GM12878 (cell line): ENCODE results near the gene RAD51B. TPM values are rescaled to one million over a fixed set of nuclear protein-coding genes. Genes with fewer than 3 reads are reported as not detected.

Experiments
- ATAC-seq: fragments of 200-7000 bp; cut with Tn5 transposase; 3 replicates; pipeline ENCODE4 v1.9.1; 2020; ENCODE audit warnings: mild to moderate bottlenecking, moderate library complexity
- BruUV-seq: library from RNA; stranded (reverse); fragments of 400-500 nt; replicated peaks from 2 replicates; lab custom pipeline; 2021; lab: Mats Ljungman, UMichigan
- CTCF ChIA-PET: fragments of 300-600 bp; sonication (Branson Sonifier 250); formaldehyde crosslinking; extraction: SDS; loops from one replicate; lab custom pipeline; 2021; ENCODE audit warnings: inconsistent platforms; lab: Yijun Ruan, JAX
- POLR2A ChIA-PET: fragments of 350-600 bp; formaldehyde crosslinking; extraction: SDS; loops from one replicate; lab custom pipeline; 2021; ENCODE audit warnings: inconsistent platforms; lab: Charles Lee
- RAD21 ChIA-PET: fragments of 300-600 bp; sonication (Branson Sonifier 250); formaldehyde crosslinking; loops from one replicate; lab custom pipeline; 2023; ENCODE audit warnings: antibody characterized with exemption; ENCODE audit not compliant: unreplicated experiment; lab: Charles Lee
- SMC1A ChIA-PET: fragments of 300-600 bp; sonication (Branson Sonifier 250); formaldehyde crosslinking; loops from one replicate; lab custom pipeline; 2023; ENCODE audit not compliant: unreplicated experiment, uncharacterized antibody; lab: Charles Lee
- DNase-seq: peaks from one replicate; pipeline ENCODE4 v3.0.0-alpha.2; 2011; ENCODE audit warnings: low read depth, low spot score
- FAIRE-seq: peaks from 3 replicates; lab custom pipeline; 2011; peaks lifted over from hg19 to GRCh38; lab: Jason Lieb, UNC
- H2AFZ ChIP-seq: 2 replicates; pipeline ENCODE4 v1.6.0; 2011; ENCODE audit warnings: low read depth, low read length, control low read depth; ENCODE audit not compliant: control insufficient read depth
- H3K27ac ChIP-seq: 2 replicates; pipeline ENCODE4 v1.5.1; 2011; ENCODE audit warnings: control low read depth; ENCODE audit not compliant: control insufficient read depth, insufficient read depth
- H3K27me3 ChIP-seq, 2 experiments: replicated peaks in 1 of 2; 2 replicates each; pipeline versions ENCODE4 v1.6.0 to v1.6.1; 2011; ENCODE audit warnings: low read length in 1 of 2; ENCODE audit not compliant: control insufficient read depth in 2 of 2, insufficient read depth in 2 of 2
- H3K36me3 ChIP-seq, 2 experiments: 2 replicates each; pipeline ENCODE4 v1.5.1; 2011; ENCODE audit warnings: low read length in 1 of 2; ENCODE audit not compliant: control insufficient read depth in 2 of 2, insufficient read depth in 2 of 2
- H3K4me1 ChIP-seq: 2 replicates; pipeline ENCODE4 v1.6.1; 2011; ENCODE audit warnings: mild to moderate bottlenecking, low read length, moderate library complexity, mixed read lengths; ENCODE audit not compliant: control insufficient read depth, insufficient read depth
- H3K4me2 ChIP-seq: 2 replicates; pipeline ENCODE4 v1.6.0; 2011; ENCODE audit warnings: control low read depth; ENCODE audit not compliant: control insufficient read depth, insufficient read depth
- H3K4me3 ChIP-seq: fragments of 200-600 bp; sonication (generic); 2 replicates; pipeline ENCODE4 v1.5.1; 2016
- H3K79me2 ChIP-seq: 2 replicates; pipeline ENCODE4 v1.6.0; 2011; ENCODE audit warnings: low read length; ENCODE audit not compliant: control insufficient read depth, insufficient read depth
- H3K9ac ChIP-seq: 2 replicates; pipeline ENCODE4 v1.8.0; 2011; ENCODE audit warnings: low read length, control low read depth, mixed read lengths; ENCODE audit not compliant: control insufficient read depth, insufficient read depth
- H3K9me3 ChIP-seq: replicated peaks from 3 replicates; pipeline ENCODE4 v1.5.1; 2011; ENCODE audit warnings: mild to moderate bottlenecking, low read length; ENCODE audit not compliant: control insufficient read depth, insufficient read depth
- H4K20me1 ChIP-seq: 2 replicates; pipeline ENCODE4 v1.6.0; 2011; ENCODE audit not compliant: control insufficient read depth, insufficient read depth
- ATF7 ChIP-seq: fragments of 450-650 bp; IDR thresholded peaks from 2 replicates; pipeline ENCODE4 v1.6.1; 2016; ENCODE audit warnings: low read depth, mild to moderate bottlenecking
- CBX3 ChIP-seq: fragments of 200-600 bp; sonication (generic); IDR thresholded peaks from 2 replicates; pipeline ENCODE4 v1.6.1; 2016; ENCODE audit warnings: low read depth, borderline replicate concordance
- HCFC1 ChIP-seq: fragments of 150-350 bp; IDR thresholded peaks from 2 replicates; pipeline ENCODE4 v1.6.1; 2014; ENCODE audit warnings: low read length
- POLR2AphosphoS5 ChIP-seq: IDR thresholded peaks from 2 replicates; pipeline ENCODE4 v1.6.1; 2011; ENCODE audit warnings: mild to moderate bottlenecking, low read length, inconsistent platforms
- RFX5 ChIP-seq: IDR thresholded peaks from 2 replicates; pipeline ENCODE4 v1.6.1; 2011; ENCODE audit warnings: low read depth, low read length, improper control_type of control experiment
- SMAD5 ChIP-seq: IDR thresholded peaks from 2 replicates; pipeline ENCODE4 v1.6.1; 2016; ENCODE audit warnings: antibody characterized with exemption, low read depth
- SREBF1 ChIP-seq: IDR thresholded peaks from 2 replicates; pipeline ENCODE4 v1.6.1; 2012; ENCODE audit warnings: mild to moderate bottlenecking, low read length
- SUPT20H ChIP-seq: IDR thresholded peaks from 2 replicates; pipeline ENCODE4 v1.6.1; 2011; ENCODE audit warnings: low read depth, mild to moderate bottlenecking, low read length, moderate library complexity, borderline replicate concordance; ENCODE audit not compliant: control insufficient read depth
- WGBS: methylation state at CpG from one replicate; pipeline ENCODE4 v1.1.6; 2016; ENCODE audit warnings: low lambda C conversion rate; ENCODE audit not compliant: insufficient replicate concordance, insufficient coverage; ENCODE audit errors: missing lambda C conversion rate; 5-methylcytosine and 5-hydroxymethylcytosine counted together
- in situ Hi-C: fragments of 300-500 bp; cut with MboI; formaldehyde crosslinking; loops from 9 replicates; pipeline ENCODE4 v1.14.3; 2018; ENCODE audit warnings: mixed read lengths
- intact Hi-C: fragments of 100-400 bp; cut with micrococcal nuclease; formaldehyde crosslinking; loops from one replicate; pipeline ENCODE4 v1.14.2; 2022; ENCODE audit not compliant: unreplicated experiment
- polyA plus RNA-seq, 11 experiments: library from polyadenylated mRNA; depleted of rRNA in 4 of 11; unstranded in 6 of 11; stranded (reverse) in 5 of 11; fragments of >200 nt; fragmentation: Nextera tagmentation in 4 of 11; fragmentation: Illumina TruSeq in 1 of 11; extraction: Ambion mirVana in 4 of 11; extraction: Trizol in 1 of 11; gene quantifications; 1 replicate in 1 of 11; 2 replicates in 10 of 11; pipeline versions ENCODE4 v1.2.1 to v1.2.3, GENCODE V29; 2011 to 2016; ENCODE audit warnings: inconsistent platforms in 2 of 11, missing spikeins in 2 of 11, low read depth in 1 of 11
- total RNA-seq, 4 experiments: library from RNA; depleted of rRNA in 3 of 4; stranded (reverse); fragments of >200 nt in 3 of 4; fragmentation: Illumina TruSeq in 1 of 4; extraction: Trizol in 1 of 4; gene quantifications; 2 replicates each; pipeline versions ENCODE4 v1.2.1 to v1.2.3, GENCODE V29; 2013 to 2021
- TF ChIP-seq, protein P1 (sequence below): fragments of 450-650 bp; formaldehyde crosslinking; IDR thresholded peaks from 2 replicates; pipeline ENCODE4 v1.5.0; 2022; ENCODE audit warnings: mild to moderate bottlenecking, missing genetic modification characterization

The RAD51B gene
- total and polyA plus RNA-seq, 10 of the 15 experiments (the other 5 are each of a cell fraction or from before 2014, with no cell fraction given) = 9.8 to 26.8 (median 21.3) TPM

GRCh38 chr14:68089146-68089731, 269.7 kb downstream of the RAD51B start:
- Histone ChIP-seq H3K79me2 (no peaks in the 10 kb centered on the region), H3K4me2 (no peak overlapping the region), H3K4me3 (no peak overlapping the region), H3K27ac (no peak overlapping the region), H3K4me1 (no peaks in the 10 kb centered on the region), H3K36me3 (no peaks in the 10 kb centered on the region), H2AFZ (no peak overlapping the region), H3K9me3 (no peaks in the 10 kb centered on the region; the same call in 2 of the 3 replicates), H3K9ac (no peak overlapping the region), H4K20me1 (no peaks in the 10 kb centered on the region), H3K27me3 (no peaks in the 10 kb centered on the region)
- CTCF ChIA-PET = interaction anchor here (1.3 kb wide), 1 partner anchor 145 kb away, joined by 4 read pairs; no protein-coding TSS in a partner anchor
- no peak for ATAC-seq
- RAD21 ChIA-PET = interaction anchor here (0.6 to 1.6 kb wide), 4 partner anchors 144 to 796 kb away, joined by 3 to 4 read pairs (median 4); partner anchors contain the start of gene ZFP36L1
- SMC1A ChIA-PET = interaction anchor here (0.9 to 2.8 kb wide), 7 partner anchors 11 to 755 kb away, joined by 3 to 17 read pairs (median 4); no protein-coding TSS in a partner anchor
- no peak for DNase-seq
- in situ Hi-C loops = no loop called here
- BruUV-seq = no TSS peak
- 56% methylated on average over 5 of the region's 5 CpGs for WGBS
- POLR2A ChIA-PET = no interaction called here
- TF ChIP-seq, protein P1, sequence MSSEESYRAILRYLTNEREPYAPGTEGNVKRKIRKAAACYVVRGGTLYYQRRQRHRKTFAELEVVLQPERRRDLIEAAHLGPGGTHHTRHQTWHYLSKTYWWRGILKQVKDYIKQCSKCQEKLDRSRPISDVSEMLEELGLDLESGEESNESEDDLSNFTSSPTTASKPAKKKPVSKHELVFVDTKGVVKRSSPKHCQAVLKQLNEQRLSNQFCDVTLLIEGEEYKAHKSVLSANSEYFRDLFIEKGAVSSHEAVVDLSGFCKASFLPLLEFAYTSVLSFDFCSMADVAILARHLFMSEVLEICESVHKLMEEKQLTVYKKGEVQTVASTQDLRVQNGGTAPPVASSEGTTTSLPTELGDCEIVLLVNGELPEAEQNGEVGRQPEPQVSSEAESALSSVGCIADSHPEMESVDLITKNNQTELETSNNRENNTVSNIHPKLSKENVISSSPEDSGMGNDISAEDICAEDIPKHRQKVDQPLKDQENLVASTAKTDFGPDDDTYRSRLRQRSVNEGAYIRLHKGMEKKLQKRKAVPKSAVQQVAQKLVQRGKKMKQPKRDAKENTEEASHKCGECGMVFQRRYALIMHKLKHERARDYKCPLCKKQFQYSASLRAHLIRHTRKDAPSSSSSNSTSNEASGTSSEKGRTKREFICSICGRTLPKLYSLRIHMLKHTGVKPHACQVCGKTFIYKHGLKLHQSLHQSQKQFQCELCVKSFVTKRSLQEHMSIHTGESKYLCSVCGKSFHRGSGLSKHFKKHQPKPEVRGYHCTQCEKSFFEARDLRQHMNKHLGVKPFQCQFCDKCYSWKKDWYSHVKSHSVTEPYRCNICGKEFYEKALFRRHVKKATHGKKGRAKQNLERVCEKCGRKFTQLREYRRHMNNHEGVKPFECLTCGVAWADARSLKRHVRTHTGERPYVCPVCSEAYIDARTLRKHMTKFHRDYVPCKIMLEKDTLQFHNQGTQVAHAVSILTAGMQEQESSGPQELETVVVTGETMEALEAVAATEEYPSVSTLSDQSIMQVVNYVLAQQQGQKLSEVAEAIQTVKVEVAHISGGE (CRISPR knock-in tag) = no peak
- TF ChIP-seq ATF7 (no peak), RFX5 (0 out of 2 replicates have a peak, but pooled peaks have one; percentile 25), SREBF1 (no peak), SUPT20H (no peak), HCFC1 (no peak), SMAD5 (no peak), CBX3 (no peak), POLR2AphosphoS5 (no peak)
- intact Hi-C loops = loop anchor here (10.0 kb wide), 1 partner anchor 126 kb away; no protein-coding TSS in a partner anchor
- FAIRE-seq = no peak
